Tibial nerve (tissue), 4 donors: ENCODE data around the gene ASB13.

Experiments used
- EP300 ChIP-seq, 2 donors: sonication (generic); formaldehyde crosslinking; IDR thresholded peaks; one replicate each; pipeline ENCODE4 v1.6.1; 2017; ENCODE audit warnings: antibody characterized with exemption in 2 of 2, mild to moderate bottlenecking in 1 of 2
- TF ChIP-seq, protein P1 (sequence below), 5 experiments: fragments of 200-600 bp in 3 of 5; fragments of 450-650 bp in 2 of 5; sonication (generic) in 3 of 5; IDR thresholded peaks; one replicate each; pipeline ENCODE4 v1.5.1; 2016 to 2019; ENCODE audit warnings: antibody characterized with exemption in 5 of 5, mild to moderate bottlenecking in 3 of 5, moderate library complexity in 2 of 5

DNA sequence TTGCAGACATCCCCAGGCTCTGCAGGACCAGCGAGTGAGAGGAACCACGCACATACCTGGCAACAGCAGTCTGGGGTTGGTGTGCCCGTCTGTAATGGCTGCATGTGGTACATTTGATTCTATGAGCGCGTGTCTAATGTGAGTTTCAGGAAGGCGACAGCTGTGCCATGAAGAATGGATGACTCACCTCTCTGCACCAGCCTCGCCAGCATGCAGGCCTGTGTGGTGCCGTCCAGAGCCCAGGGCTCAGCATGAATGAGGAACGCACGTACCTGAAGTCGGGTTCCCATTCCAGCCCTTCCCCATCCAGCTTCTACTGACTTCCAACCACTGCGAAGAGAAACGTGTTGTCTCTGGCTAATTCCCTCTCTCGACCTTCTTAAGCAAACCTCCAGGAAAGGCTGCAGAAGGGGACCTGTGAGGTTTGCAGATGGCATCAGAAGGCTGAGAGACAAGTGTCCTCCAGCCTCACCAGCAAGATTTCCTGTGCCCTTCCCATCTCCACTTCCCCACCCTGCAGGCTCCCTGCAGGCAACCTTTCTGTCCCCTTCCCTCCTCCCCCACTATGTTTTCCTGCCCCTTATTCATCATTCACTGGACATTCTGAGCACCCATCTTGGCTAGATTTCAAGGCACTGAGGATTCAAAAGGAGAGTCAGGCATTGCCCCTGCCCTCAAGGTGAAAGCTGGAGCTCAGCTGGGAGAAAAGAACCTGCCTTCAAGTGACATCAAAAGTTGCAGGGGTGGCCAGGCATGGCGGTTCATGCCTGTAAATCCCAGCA is 54.3 kb downstream of the ASB13 start:
- TF ChIP-seq, protein P1, sequence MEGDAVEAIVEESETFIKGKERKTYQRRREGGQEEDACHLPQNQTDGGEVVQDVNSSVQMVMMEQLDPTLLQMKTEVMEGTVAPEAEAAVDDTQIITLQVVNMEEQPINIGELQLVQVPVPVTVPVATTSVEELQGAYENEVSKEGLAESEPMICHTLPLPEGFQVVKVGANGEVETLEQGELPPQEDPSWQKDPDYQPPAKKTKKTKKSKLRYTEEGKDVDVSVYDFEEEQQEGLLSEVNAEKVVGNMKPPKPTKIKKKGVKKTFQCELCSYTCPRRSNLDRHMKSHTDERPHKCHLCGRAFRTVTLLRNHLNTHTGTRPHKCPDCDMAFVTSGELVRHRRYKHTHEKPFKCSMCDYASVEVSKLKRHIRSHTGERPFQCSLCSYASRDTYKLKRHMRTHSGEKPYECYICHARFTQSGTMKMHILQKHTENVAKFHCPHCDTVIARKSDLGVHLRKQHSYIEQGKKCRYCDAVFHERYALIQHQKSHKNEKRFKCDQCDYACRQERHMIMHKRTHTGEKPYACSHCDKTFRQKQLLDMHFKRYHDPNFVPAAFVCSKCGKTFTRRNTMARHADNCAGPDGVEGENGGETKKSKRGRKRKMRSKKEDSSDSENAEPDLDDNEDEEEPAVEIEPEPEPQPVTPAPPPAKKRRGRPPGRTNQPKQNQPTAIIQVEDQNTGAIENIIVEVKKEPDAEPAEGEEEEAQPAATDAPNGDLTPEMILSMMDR (IDR thresholded peaks at IDR 0.05), result no peak
- no peak for TF ChIP-seq EP300 (IDR thresholded peaks at IDR 0.05)
